ENCODE results near the gene PDLIM1. TPM values are rescaled to one million over a fixed set of nuclear protein-coding genes. Genes with fewer than 3 reads are reported as not detected.

PDLIM1 gene
- total and polyA plus RNA-seq, 9 of the 15 experiments (the other 6 are each of a cell fraction or from before 2014, with no cell fraction given): 19.8 to 164 (median 39.1) TPM

- ChIA-PET CTCF (ENCODE audit: low intra/inter-chr PET ratio) (no interaction called here), POLR2A (interaction anchor here (0.6 kb wide), 1 partner anchor 22 kb away, joined by 3 read pairs; no protein-coding TSS in a partner anchor)
- H3K79me2 ChIP-seq (ENCODE audit: control insufficient read depth, insufficient read depth, low read length): no peaks in the 10 kb centered on the region
- H3K4me3 ChIP-seq: no peak overlapping the region
- DNase-seq (ENCODE audit: extremely low read depth in 1 of 4, low spot score in 3 of 4) (no peak), ATAC-seq (no peak), FAIRE-seq (no peak)
- peaks cover 30% of the 10 kb centered on the region; the same call in 2 of the 3 replicates for H3K36me3 ChIP-seq (ENCODE audit: control insufficient read depth, insufficient read depth, low read length)
- no peaks in the 10 kb centered on the region for H3K27me3 ChIP-seq (ENCODE audit: control insufficient read depth in 2 of 2, insufficient read depth in 2 of 2, low read length in 2 of 2)
- intact Hi-C loops (cut with micrococcal nuclease) (no loop called here), in situ Hi-C loops (cut with MboI) (loop anchor here (10.0 kb wide), 1 partner anchor 101 kb away; no protein-coding TSS in a partner anchor)
- no peaks in the 10 kb centered on the region for H4K20me1 ChIP-seq (replicated peaks; ENCODE audit: control insufficient read depth, insufficient read depth, low read length)
- H3K27ac ChIP-seq (ENCODE audit: extremely low read depth, low read depth, low read length): no peak overlapping the region
- H3K4me1 ChIP-seq (replicated peaks in 1 of 2; ENCODE audit: control insufficient read depth in 2 of 2, insufficient read depth in 2 of 2, low read length in 2 of 2): peaks cover 0 to 4% of the 10 kb centered on the region in 2 experiments; a peak in 1 of 5 replicates
- H3K4me2 ChIP-seq (ENCODE audit: insufficient read depth, low read length): no peak overlapping the region
- 60% methylated on average over 3 of the region's 3 CpGs for WGBS (ENCODE audit: insufficient coverage, low coverage, missing lambda C conversion rate)
- H3K9me3 ChIP-seq (replicated peaks; ENCODE audit: control insufficient read depth, insufficient read depth, low read depth, low read length): no peaks in the 10 kb centered on the region
- no peak overlapping the region for H2AFZ ChIP-seq (ENCODE audit: low read depth, low read length)
- BruUV-seq (replicated peaks): no TSS peak
- no peak overlapping the region for H3K9ac ChIP-seq (ENCODE audit: insufficient read depth in 1 of 2, low read depth in 2 of 2, low read length in 2 of 2)
- TF ChIP-seq, protein P1, sequence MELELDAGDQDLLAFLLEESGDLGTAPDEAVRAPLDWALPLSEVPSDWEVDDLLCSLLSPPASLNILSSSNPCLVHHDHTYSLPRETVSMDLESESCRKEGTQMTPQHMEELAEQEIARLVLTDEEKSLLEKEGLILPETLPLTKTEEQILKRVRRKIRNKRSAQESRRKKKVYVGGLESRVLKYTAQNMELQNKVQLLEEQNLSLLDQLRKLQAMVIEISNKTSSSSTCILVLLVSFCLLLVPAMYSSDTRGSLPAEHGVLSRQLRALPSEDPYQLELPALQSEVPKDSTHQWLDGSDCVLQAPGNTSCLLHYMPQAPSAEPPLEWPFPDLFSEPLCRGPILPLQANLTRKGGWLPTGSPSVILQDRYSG (tag; conservative IDR thresholded peaks at IDR 0.05; ENCODE audit: low read depth): no peak
- no peak for TF ChIP-seq CTBP1 (IDR thresholded peaks at IDR 0.05; ENCODE audit: borderline replicate concordance)
- no peak for TF ChIP-seq DACH1 (IDR thresholded peaks at IDR 0.05; ENCODE audit: partially characterized antibody)
- TF ChIP-seq GATAD2B (IDR thresholded peaks at IDR 0.05; ENCODE audit: borderline replicate concordance): no peak
- TF ChIP-seq CC2D1A (IDR thresholded peaks at IDR 0.05): no peak
- H3K9me1 ChIP-seq (ENCODE audit: control insufficient read depth, insufficient read depth, low read length): no peaks in the 10 kb centered on the region
These were observed 55.1 kb downstream of the PDLIM1 start for GRCh38 chr10:95235676-95236067.

- in situ Hi-C loops (cut with MboI) (loop anchor here (10.0 kb wide), 1 partner anchor 100 kb away; no protein-coding TSS in a partner anchor), intact Hi-C loops (cut with micrococcal nuclease) (no loop called here)
- no peaks in the 10 kb centered on the region for H4K20me1 ChIP-seq (replicated peaks; ENCODE audit: control insufficient read depth, insufficient read depth, low read length)
- no peaks in the 10 kb centered on the region for H3K79me2 ChIP-seq (ENCODE audit: control insufficient read depth, insufficient read depth, low read length)
- CTCF ChIA-PET (ENCODE audit: low intra/inter-chr PET ratio): no interaction called here
- H3K27me3 ChIP-seq (ENCODE audit: control insufficient read depth in 2 of 2, insufficient read depth in 2 of 2, low read length in 2 of 2): no peaks in the 10 kb centered on the region
- H3K9me3 ChIP-seq (replicated peaks; ENCODE audit: control insufficient read depth, insufficient read depth, low read depth, low read length): no peaks in the 10 kb centered on the region
- H3K4me2 ChIP-seq (ENCODE audit: insufficient read depth, low read length): no peak overlapping the region
- FAIRE-seq (no peak), ATAC-seq (no peak), DNase-seq (ENCODE audit: extremely low read depth in 1 of 4, low spot score in 3 of 4) (no peak)
- H2AFZ ChIP-seq (ENCODE audit: low read depth, low read length): no peak overlapping the region
- POLR2A ChIA-PET: interaction anchor here (0.8 kb wide), 1 partner anchor 15 kb away, joined by 6 read pairs; no protein-coding TSS in a partner anchor
- BruUV-seq (replicated peaks): no TSS peak
- peaks cover 25% of the 10 kb centered on the region; the same call in 2 of the 3 replicates for H3K36me3 ChIP-seq (ENCODE audit: control insufficient read depth, insufficient read depth, low read length)
- no peak overlapping the region for H3K27ac ChIP-seq (ENCODE audit: extremely low read depth, low read depth, low read length)
- H3K4me1 ChIP-seq (replicated peaks in 1 of 2; ENCODE audit: control insufficient read depth in 2 of 2, insufficient read depth in 2 of 2, low read length in 2 of 2): peaks cover 0 to 4% of the 10 kb centered on the region in 2 experiments; a peak in 2 of 5 replicates
- H3K9ac ChIP-seq (ENCODE audit: insufficient read depth in 1 of 2, low read depth in 2 of 2, low read length in 2 of 2): no peak overlapping the region
- H3K4me3 ChIP-seq: no peak overlapping the region
- H3K9me1 ChIP-seq (ENCODE audit: control insufficient read depth, insufficient read depth, low read length): no peaks in the 10 kb centered on the region
- WGBS (ENCODE audit: insufficient coverage, low coverage, missing lambda C conversion rate): 77% methylated on average over 5 of the region's 5 CpGs
- TF ChIP-seq, protein P2, sequence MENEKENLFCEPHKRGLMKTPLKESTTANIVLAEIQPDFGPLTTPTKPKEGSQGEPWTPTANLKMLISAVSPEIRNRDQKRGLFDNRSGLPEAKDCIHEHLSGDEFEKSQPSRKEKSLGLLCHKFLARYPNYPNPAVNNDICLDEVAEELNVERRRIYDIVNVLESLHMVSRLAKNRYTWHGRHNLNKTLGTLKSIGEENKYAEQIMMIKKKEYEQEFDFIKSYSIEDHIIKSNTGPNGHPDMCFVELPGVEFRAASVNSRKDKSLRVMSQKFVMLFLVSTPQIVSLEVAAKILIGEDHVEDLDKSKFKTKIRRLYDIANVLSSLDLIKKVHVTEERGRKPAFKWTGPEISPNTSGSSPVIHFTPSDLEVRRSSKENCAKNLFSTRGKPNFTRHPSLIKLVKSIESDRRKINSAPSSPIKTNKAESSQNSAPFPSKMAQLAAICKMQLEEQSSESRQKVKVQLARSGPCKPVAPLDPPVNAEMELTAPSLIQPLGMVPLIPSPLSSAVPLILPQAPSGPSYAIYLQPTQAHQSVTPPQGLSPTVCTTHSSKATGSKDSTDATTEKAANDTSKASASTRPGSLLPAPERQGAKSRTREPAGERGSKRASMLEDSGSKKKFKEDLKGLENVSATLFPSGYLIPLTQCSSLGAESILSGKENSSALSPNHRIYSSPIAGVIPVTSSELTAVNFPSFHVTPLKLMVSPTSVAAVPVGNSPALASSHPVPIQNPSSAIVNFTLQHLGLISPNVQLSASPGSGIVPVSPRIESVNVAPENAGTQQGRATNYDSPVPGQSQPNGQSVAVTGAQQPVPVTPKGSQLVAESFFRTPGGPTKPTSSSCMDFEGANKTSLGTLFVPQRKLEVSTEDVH (IDR thresholded peaks at IDR 0.05; ENCODE audit: low read depth, partially characterized antibody): no peak
- TF ChIP-seq, protein P3, sequence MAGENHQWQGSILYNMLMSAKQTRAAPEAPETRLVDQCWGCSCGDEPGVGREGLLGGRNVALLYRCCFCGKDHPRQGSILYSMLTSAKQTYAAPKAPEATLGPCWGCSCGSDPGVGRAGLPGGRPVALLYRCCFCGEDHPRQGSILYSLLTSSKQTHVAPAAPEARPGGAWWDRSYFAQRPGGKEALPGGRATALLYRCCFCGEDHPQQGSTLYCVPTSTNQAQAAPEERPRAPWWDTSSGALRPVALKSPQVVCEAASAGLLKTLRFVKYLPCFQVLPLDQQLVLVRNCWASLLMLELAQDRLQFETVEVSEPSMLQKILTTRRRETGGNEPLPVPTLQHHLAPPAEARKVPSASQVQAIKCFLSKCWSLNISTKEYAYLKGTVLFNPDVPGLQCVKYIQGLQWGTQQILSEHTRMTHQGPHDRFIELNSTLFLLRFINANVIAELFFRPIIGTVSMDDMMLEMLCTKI (IDR thresholded peaks at IDR 0.05; ENCODE audit: partially characterized antibody): no peak
- TF ChIP-seq ZNF780A (CRISPR knock-in tag; IDR thresholded peaks at IDR 0.05) (no peak), TEAD1 (CRISPR knock-in tag; IDR thresholded peaks at IDR 0.05) (no peak)
These were observed 55.9 kb downstream of the PDLIM1 start for GRCh38 chr10:95234951-95235350.

All from K562 (cell line).